Lower leg skin (tissue), 4 donors: ENCODE results near the gene PXYLP1. TPM values are rescaled to one million over a fixed set of nuclear protein-coding genes. Genes with fewer than 3 reads are reported as not detected.
A peak's percentile ranks its signal among the peaks of the same experiment; 100 is the strongest.

Source experiments
- DNase-seq, 2 donors: peaks; one replicate each; pipeline ENCODE4 v3.0.0-alpha.2; 2019; ENCODE audit warnings: low spot score in 2 of 2
- H3K4me3 ChIP-seq: fragments of 200-600 bp; sonication (generic); 2 replicates; pipeline ENCODE4 v1.5.1; 2017; ENCODE audit warnings: mild to moderate bottlenecking, low read depth; ENCODE audit not compliant: poor library complexity, severe bottlenecking
- POLR2A ChIP-seq, 2 donors: fragments of 450-650 bp; IDR thresholded peaks; one replicate each; pipeline ENCODE4 v1.6.1; 2016 to 2017; ENCODE audit warnings: antibody characterized with exemption in 2 of 2, mild to moderate bottlenecking in 1 of 2, moderate library complexity in 1 of 2
- WGBS, 2 donors: methylation state at CpG; one replicate each; pipeline ENCODE4 v1.1.5; 2018; 5-methylcytosine and 5-hydroxymethylcytosine counted together
- intact Hi-C: fragments of 100-400 bp; cut with DNase I; formaldehyde crosslinking; loops from one replicate; pipeline ENCODE4 v1.15.0; 2023; ENCODE audit warnings: low total_unique reads
- total RNA-seq, 4 donors: library from RNA; depleted of rRNA; stranded (reverse); fragments of >200 nt; gene quantifications; one replicate each; pipeline ENCODE4 v1.1.0, GENCODE V29; 2016
- TF ChIP-seq, protein P1 (sequence below), 3 donors: fragments of 450-650 bp; IDR thresholded peaks; one replicate each; pipeline ENCODE4 v1.5.1; 2016; ENCODE audit warnings: antibody characterized with exemption in 3 of 3, mild to moderate bottlenecking in 3 of 3, moderate library complexity in 2 of 3

The PXYLP1 gene
- total RNA-seq, 4 donors from 2014 or later, result 8.8 to 14.5 (median 10.2) TPM

DNA sequence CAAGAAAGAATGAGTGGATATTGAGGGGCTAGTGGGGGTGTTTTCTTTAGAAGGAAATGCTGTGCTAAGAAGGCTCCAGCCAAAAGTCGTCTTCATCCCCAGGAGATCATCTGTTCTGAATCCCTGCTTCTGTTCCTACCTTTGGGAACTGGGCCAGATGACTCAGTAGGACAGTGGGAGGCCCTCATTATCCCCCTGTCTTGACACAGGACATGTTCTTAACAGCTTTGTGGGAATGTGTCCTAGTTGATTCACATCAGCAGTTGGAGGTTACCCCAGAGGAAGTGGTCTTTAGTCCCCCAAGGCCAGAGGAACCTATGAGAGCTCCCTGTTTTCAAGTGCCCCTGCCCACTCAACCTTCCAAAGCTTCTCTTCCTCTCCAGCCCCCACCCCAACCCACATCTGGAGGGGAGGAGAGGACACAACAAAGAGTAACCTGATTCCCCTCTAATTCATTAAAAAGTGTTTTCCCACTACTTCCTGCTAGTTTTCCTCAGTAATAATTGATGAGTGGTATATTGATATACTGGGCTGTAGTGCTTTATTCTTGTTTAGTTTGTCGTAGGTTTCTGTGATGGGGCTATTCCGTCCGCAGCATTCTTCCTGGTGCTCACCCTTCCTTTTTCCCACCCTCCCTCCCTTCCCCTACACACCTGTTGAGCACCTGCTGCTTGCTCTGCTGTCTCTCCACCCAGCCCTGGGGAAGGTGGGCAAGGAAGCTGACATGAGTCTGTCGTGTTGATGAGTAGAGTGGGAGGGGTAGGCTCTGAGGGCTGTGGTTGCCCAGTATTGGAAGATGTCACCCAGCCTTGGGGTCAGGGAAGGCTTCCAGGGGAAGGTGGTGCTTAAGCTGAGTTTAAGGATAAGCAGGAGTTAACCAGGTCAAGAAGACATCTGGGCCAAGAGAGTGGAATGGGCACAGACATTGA, 9.3 kb downstream of the PXYLP1 start:
- 54 to 62% methylated on average over 5 of the region's 5 CpGs for WGBS, 2 donors
- DNase-seq, result peak in 1 of 2 donors; percentile 49
- no peak for TF ChIP-seq POLR2A (IDR thresholded peaks at IDR 0.05)
- TF ChIP-seq, protein P1, sequence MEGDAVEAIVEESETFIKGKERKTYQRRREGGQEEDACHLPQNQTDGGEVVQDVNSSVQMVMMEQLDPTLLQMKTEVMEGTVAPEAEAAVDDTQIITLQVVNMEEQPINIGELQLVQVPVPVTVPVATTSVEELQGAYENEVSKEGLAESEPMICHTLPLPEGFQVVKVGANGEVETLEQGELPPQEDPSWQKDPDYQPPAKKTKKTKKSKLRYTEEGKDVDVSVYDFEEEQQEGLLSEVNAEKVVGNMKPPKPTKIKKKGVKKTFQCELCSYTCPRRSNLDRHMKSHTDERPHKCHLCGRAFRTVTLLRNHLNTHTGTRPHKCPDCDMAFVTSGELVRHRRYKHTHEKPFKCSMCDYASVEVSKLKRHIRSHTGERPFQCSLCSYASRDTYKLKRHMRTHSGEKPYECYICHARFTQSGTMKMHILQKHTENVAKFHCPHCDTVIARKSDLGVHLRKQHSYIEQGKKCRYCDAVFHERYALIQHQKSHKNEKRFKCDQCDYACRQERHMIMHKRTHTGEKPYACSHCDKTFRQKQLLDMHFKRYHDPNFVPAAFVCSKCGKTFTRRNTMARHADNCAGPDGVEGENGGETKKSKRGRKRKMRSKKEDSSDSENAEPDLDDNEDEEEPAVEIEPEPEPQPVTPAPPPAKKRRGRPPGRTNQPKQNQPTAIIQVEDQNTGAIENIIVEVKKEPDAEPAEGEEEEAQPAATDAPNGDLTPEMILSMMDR (IDR thresholded peaks at IDR 0.05), result no peak
- no peak overlapping the region for H3K4me3 ChIP-seq
- intact Hi-C loops, result no loop called here

DNA sequence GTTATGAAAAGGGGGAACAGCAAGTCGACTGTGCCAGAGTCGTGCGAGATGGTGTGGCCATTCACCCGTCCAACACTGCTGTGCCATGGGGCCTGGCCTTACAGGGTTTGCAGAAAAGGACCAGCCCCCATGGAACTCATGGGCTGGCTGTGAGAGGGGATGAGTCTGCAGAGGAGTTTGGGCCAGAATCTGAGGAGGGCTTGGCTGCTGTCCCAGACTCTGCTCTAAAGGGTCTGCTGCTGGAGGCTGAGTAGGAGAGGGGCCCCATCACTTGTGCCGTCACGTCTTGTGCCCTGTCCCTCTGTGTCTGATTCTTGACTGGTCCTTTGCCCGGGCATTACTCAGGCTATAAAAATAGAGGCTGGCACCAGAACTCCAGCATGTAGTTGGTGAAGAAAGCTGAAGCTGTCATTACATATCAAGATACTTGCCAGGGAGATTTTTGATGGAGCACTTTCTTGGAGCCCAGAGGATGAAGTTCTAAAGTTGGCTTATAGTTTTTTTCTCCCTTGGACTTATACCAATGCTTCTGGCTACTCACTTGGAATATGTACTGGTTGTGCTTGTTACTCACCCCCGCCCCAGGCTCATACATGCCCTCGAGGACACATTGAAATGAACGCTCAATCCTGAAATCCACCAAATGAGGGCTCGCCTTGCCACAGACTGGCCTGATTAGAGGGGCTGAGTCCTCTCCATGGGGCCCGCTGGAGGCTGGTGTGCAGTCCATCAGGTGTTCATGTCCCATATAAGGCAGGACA, 10.2 kb downstream of the PXYLP1 start:
- intact Hi-C loops, result no loop called here
- H3K4me3 ChIP-seq, result no peak overlapping the region
- TF ChIP-seq, protein P1 (IDR thresholded peaks at IDR 0.05), result no peak
- TF ChIP-seq POLR2A (IDR thresholded peaks at IDR 0.05), result no peak
- peak in 1 of 2 donors; percentile 78 for DNase-seq
- whole genome bisulfite sequencing, 2 donors, result 29 to 43% methylated on average over 12 of the region's 12 CpGs

DNA sequence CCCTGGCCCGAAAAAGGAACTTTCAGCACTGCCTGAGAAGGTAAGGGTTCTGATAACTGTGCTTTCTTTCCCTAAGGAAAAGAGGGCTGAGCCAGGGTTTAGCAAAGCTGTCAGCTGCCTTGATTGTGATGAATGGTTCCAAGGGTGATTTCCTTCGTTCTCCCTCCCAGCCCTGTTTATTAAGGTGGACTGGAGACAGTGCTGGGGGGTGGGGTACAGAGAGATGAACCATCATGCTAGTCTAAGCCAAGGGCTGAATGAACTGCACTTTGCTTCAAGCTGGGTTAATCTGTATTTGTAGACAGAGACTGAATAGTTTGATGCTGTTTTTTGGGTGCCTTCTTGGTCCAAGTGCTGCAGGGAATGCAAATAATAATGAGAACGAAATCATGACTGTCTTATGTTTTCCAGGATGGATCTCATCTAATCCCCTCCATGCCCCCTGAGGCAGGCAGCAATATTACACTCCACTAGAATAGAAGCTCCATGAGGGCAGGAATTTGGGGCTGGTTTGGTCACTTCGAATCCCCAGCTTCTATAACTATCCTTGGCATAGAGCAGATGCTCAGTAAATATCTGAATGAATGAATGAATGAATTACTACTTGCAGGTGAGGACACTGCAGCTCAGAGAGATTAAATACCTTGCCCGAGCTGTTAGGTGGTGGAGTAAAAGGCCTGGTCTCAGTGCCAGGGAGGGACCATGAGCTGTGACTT, 10.9 kb downstream of the PXYLP1 start:
- WGBS, 2 donors, result 66 to 72% methylated on average over 5 of the region's 5 CpGs
- intact Hi-C loops, result no loop called here

DNA sequence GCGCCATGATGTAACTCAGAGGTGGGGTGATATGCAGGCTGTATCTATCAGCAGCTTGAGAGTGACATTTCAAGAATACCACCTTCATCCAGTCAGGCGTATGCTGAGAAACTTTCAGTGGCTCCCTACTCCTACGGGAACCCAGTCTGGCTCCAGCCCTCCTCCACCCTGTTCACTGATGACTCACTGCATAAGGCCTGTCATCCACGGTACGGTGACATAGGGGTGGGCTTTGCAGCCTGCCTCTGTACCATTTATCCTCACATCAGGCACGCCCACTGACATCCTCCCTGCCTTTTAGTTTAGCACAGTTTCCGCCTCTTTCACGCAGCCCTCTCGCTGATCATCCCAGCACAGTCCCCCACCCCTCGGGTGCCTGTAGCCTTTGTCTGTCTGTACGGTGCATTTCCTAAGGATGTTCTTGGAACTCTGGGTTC, 11.7 kb downstream of the PXYLP1 start:
- TF ChIP-seq POLR2A (IDR thresholded peaks at IDR 0.05), result no peak
- TF ChIP-seq, protein P1 (IDR thresholded peaks at IDR 0.05), result no peak
- intact Hi-C loops, result no loop called here
- WGBS, 2 donors, result 65 to 71% methylated on average over 11 of the region's 11 CpGs
- DNase-seq, result peak in 1 of 2 donors; percentile 80
- no peak overlapping the region for H3K4me3 ChIP-seq

More for the DNA sequence above, 10.9 kb downstream of the PXYLP1 start:
- no peak overlapping the region for H3K4me3 ChIP-seq
- TF ChIP-seq POLR2A (IDR thresholded peaks at IDR 0.05), result no peak
- no peak for DNase-seq

DNA sequence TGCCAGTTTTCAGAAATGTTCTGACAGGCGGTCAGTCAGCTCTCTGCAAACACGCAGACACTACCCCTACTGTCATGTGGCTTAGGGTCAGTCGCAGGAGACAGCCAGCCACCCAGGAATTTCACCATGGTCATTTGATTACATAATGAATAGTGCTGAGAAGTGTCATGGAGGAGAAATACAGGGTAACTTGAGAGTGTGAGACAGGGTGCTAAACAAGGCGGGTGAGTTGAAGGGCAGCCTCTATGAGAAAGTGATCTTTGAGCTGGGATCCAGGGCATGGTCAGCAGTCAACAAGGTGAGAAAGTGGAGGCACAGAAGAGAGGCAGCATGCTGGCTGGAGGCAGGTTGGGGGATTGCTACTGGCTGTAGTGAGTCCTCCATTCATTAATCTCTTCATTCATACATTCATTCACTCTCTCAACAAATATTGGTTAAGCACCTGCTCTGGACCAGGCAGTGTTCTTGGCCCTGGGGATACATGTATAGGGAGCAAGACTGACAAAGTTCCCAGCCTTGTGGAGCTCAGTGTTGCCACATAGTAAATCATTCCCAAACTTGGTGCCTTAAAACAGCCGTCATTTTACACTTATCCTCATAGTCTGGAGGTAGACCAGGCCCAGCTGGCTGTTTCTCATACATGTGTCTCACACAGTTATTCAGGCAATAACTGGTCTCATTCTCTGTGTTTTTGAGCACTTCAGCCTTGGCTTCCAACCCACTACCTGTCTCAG, 14.8 kb downstream of the PXYLP1 start:
- intact Hi-C loops, result no loop called here
- no peak overlapping the region for H3K4me3 ChIP-seq
- WGBS, 2 donors, result 88 to 90% methylated on average over 5 of the region's 5 CpGs
- TF ChIP-seq, protein P1 (IDR thresholded peaks at IDR 0.05), result no peak
- TF ChIP-seq POLR2A (IDR thresholded peaks at IDR 0.05), result no peak
- peak in 1 of 2 donors; percentile 48 for DNase-seq
